Erythroblast (primary cell): Measurements from ENCODE around the gene ZC3H8.

Source experiments
- GATA1 ChIP-seq: IDR thresholded peaks from 2 replicates; pipeline ENCODE4 v1.6.1; 2011; ENCODE audit warnings: low read depth, mild to moderate bottlenecking, control low read depth, low read length, moderate library complexity
- POLR2A ChIP-seq: IDR thresholded peaks from 2 replicates; pipeline ENCODE4 v1.6.1; 2011; ENCODE audit warnings: mild to moderate bottlenecking, low read length

DNA sequence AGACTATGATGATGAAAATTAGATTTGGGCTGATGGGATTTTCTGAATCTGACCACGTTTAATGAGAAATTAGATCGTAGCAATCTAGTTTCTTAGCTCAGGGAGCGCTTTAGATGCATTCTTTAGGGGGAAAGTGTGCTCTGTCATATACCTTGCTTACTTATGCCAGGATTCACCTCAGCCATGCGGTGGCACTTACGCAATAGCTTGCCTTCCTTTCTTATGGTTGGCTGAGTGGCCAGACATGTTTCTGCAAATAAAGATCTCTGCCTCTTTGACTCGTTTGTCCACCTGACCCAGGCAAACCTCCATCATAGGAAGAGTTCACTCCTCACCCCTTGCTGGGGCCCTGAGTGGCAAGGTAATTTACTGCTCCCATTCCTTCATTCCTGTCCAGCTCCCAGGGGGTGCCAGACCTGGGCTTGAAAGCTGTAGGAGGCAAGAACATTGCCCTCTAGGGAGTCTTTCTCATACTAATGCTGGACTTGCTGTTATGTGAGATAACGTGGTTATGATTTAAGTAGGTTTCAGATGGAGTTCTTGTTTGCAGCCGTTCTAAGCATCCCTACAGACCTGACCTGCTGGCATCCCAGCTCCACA, 59.6 kb downstream of the ZC3H8 start:
- TF ChIP-seq POLR2A, result no peak
- TF ChIP-seq GATA1, result no peak
